ENCODE data around the gene ABTB2. TPM values are rescaled to one million over a fixed set of nuclear protein-coding genes. Genes with fewer than 3 reads are reported as not detected.

The ABTB2 gene
- total RNA-seq, 4 donors from 2014 or later = 7.1 to 9.3 (median 7.7) TPM

GRCh38 chr11:34105079-34105956 lies 252.5 kb downstream of the ABTB2 start, which contains the start of gene NAT10:
NAT10 (plus strand) TSS chr11:34105629; CDS start chr11:34108226, 2,597 bp downstream.
- peak within 1 kb of the TSS; percentile 81 to 96 (median 92) for H3K4me3 ChIP-seq
- peaks cover 3 to 32% (median 9%) of the 10 kb centered on the region in 4 donors for H3K4me1 ChIP-seq
- peak within 1 kb of the TSS; percentile 86 to 98 (median 90) for H3K27ac ChIP-seq
- no peaks in the 10 kb centered on the region for H3K9me3 ChIP-seq
- peaks cover 2 to 39% (median 6%) of the 10 kb centered on the region in 3 donors for H3K36me3 ChIP-seq
- WGBS, 2 donors = 0% methylated on average over 48 to 53 of the region's 55 CpGs
- peak; percentile 88 to 99 for TF ChIP-seq EP300 (IDR thresholded peaks at IDR 0.05)
- TF ChIP-seq POLR2A (IDR thresholded peaks at IDR 0.05) = peak; percentile 66 to 84
- peak in 2 of 5 experiments; percentile 29 to 52 for TF ChIP-seq CTCF (IDR thresholded peaks at IDR 0.05)
- no peaks in the 10 kb centered on the region for H3K27me3 ChIP-seq
- DNase-seq (ENCODE audit: low spot score in 2 of 2) = peak; percentile 92 to 97

- no peak for DNase-seq (ENCODE audit: low spot score in 2 of 2)
- no peaks in the 10 kb centered on the region for H3K27me3 ChIP-seq
- H3K36me3 ChIP-seq = peaks cover 2 to 39% (median 2%) of the 10 kb centered on the region in 3 donors
- 9 to 11% methylated on average over 6 of the region's 6 CpGs for WGBS, 2 donors
- TF ChIP-seq EP300 (IDR thresholded peaks at IDR 0.05) (no peak), CTCF (IDR thresholded peaks at IDR 0.05) (no peak), POLR2A (IDR thresholded peaks at IDR 0.05) (no peak)
- peak overlapping the region; percentile 86 to 98 (median 90) for H3K27ac ChIP-seq
- H3K4me3 ChIP-seq = peak overlapping the region; percentile 81 to 96 (median 92)
- H3K9me3 ChIP-seq = no peaks in the 10 kb centered on the region
- H3K4me1 ChIP-seq = peaks cover 3 to 32% (median 9%) of the 10 kb centered on the region in 4 donors
These were observed 253.1 kb downstream of the ABTB2 start for GRCh38 chr11:34104680-34105078.

Small RNA genes lying within 50 kb of the gene (small RNA-seq; reads per million reads assigned to genes)
- gene AL035079.1 = not detected
- gene RF00019 = not detected

Other genes starting within 250 kb of the ABTB2 start
- gene CAT, start 80.9 kb upstream of the ABTB2 start, total RNA-seq = 100 to 1,000 TPM; 101 to 230 (median 147) TPM
- not detected for gene ELF5, start 155.8 kb upstream of the ABTB2 start, total RNA-seq

Measured in tibial nerve (tissue), 4 donors.